ENCODE data around the gene SEC14L2. TPM values are rescaled to one million over a fixed set of nuclear protein-coding genes. Genes with fewer than 3 reads are reported as not detected.
A peak's percentile ranks its signal among the peaks of the same experiment; 100 is the strongest.

SEC14L2 gene
- total RNA-seq, 2 donors from 2014 or later: 0.89 to 2.8 TPM

- Histone ChIP-seq H3K27ac (no peak overlapping the region), H3K9me3 (no peaks in the 10 kb centered on the region), H3K27me3 (no peaks in the 10 kb centered on the region), H3K4me1 (peaks cover 0 to 7% of the 10 kb centered on the region in 2 donors), H3K36me3 (no peaks in the 10 kb centered on the region), H3K4me3 (no peak overlapping the region)
- TF ChIP-seq CTCF (IDR thresholded peaks at IDR 0.05): no peak
- DNase-seq (ENCODE audit: low spot score): no peak
Measured at GRCh38 chr22:30371321-30371720, 25.5 kb upstream of the SEC14L2 start.

- TF ChIP-seq CTCF (IDR thresholded peaks at IDR 0.05): no peak
- H3K27ac ChIP-seq: no peak overlapping the region
- H3K27me3 ChIP-seq: no peaks in the 10 kb centered on the region
- H3K4me1 ChIP-seq: peaks cover 0 to 7% of the 10 kb centered on the region in 2 donors
- no peak for DNase-seq (ENCODE audit: low spot score)
- no peak overlapping the region for H3K4me3 ChIP-seq
- no peaks in the 10 kb centered on the region for H3K9me3 ChIP-seq
- H3K36me3 ChIP-seq: no peaks in the 10 kb centered on the region
Measured at GRCh38 chr22:30371981-30372380, 24.8 kb upstream of the SEC14L2 start.

- H3K9me3 ChIP-seq: no peaks in the 10 kb centered on the region
- H3K27ac ChIP-seq: no peak overlapping the region
- DNase-seq (ENCODE audit: low spot score): no peak
- no peak overlapping the region for H3K4me3 ChIP-seq
- H3K36me3 ChIP-seq: no peaks in the 10 kb centered on the region
- no peak for TF ChIP-seq CTCF (IDR thresholded peaks at IDR 0.05)
- no peaks in the 10 kb centered on the region for H3K27me3 ChIP-seq
- peaks cover 0 to 7% of the 10 kb centered on the region in 2 donors for H3K4me1 ChIP-seq
Measured at GRCh38 chr22:30372915-30373314, 23.9 kb upstream of the SEC14L2 start.

- Histone ChIP-seq H3K36me3 (no peaks in the 10 kb centered on the region), H3K9me3 (no peaks in the 10 kb centered on the region), H3K4me1 (peaks cover 0 to 7% of the 10 kb centered on the region in 2 donors), H3K4me3 (no peak overlapping the region), H3K27me3 (no peaks in the 10 kb centered on the region), H3K27ac (no peak overlapping the region)
- no peak for TF ChIP-seq CTCF (IDR thresholded peaks at IDR 0.05)
- DNase-seq (ENCODE audit: low spot score): no peak
Measured at GRCh38 chr22:30373331-30374325, 23.2 kb upstream of the SEC14L2 start.

- peaks cover 8% of the 10 kb centered on the region for H3K36me3 ChIP-seq
- DNase-seq (ENCODE audit: low spot score): no peak
- H3K27me3 ChIP-seq: no peaks in the 10 kb centered on the region
- no peak for TF ChIP-seq CTCF (IDR thresholded peaks at IDR 0.05)
- H3K4me3 ChIP-seq: no peak overlapping the region
- no peaks in the 10 kb centered on the region for H3K9me3 ChIP-seq
- H3K27ac ChIP-seq: peak overlapping the region in 1 of 2 donors; percentile 64
- H3K4me1 ChIP-seq: peaks cover 0 to 7% of the 10 kb centered on the region in 2 donors
Measured at GRCh38 chr22:30375312-30375849, 21.4 kb upstream of the SEC14L2 start.
